NAMALWA (cell line): ENCODE measurements around the gene PDE7B.
"Not testable (repeated sequence)": the region's sequence is repeated elsewhere in the genome, so short reads cannot be mapped to it uniquely, and the experiment has no call there.

Source experiments
- DNase-seq: peaks from one replicate; pipeline ENCODE4 v3.0.0-alpha.2; 2015; ENCODE audit warnings: low spot score

The PDE7B gene

GRCh38 chr6:136188486-136188885 is 337.0 kb downstream of the PDE7B start:
- DNase-seq, result no peak

- DNase-seq, result no peak
Observed at GRCh38 chr6:136189104-136189503, 337.6 kb downstream of the PDE7B start.

- no peak for DNase-seq
Observed at GRCh38 chr6:136191606-136192312, 340.3 kb downstream of the PDE7B start.

DNA sequence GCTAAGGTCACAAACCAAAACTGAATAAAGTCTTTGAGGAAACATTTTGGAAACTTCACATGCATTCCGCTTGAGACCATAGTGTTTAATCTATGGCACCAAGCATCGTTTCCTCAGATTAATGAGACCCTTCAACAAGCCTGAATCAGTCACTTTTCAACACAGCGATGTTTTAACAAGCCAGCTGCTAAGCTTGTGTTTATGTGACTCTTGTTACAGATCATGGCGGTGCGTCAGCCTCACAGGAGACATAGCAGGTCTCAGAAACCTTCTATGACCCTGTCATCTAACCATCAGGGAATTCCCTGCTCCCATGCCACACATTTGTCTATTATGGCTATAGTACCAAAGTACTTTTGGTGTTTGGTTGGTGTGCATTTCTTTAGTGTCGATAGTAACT is 341.4 kb downstream of the PDE7B start:
- DNase-seq, result no peak

GRCh38 chr6:136201732-136202131 is 350.2 kb downstream of the PDE7B start:
- DNase-seq, result no peak

GRCh38 chr6:136208783-136209182 is 357.3 kb downstream of the PDE7B start:
- no peak for DNase-seq

DNA sequence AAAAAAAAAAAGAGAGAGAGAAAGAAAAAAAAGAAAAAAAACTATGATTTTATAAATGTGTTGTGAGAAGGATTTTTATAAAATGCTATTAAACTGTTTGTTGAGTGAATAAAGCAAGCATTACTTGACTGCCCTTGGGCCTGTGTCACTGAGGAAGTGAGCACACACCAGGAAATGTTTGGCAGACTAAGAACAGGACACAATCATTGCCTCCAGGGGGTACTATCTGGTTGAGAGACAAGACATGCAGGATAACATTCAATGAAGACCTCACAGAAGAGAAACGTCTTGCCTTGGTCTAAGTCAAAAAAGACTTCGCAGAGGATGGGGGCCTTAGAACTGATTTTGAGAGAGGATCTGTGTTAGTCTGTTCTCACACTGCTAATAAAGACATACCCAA is 358.0 kb downstream of the PDE7B start:
- DNase-seq, result no peak

- DNase-seq, result no peak
Observed at GRCh38 chr6:136210398-136211165, 359.1 kb downstream of the PDE7B start.

DNA sequence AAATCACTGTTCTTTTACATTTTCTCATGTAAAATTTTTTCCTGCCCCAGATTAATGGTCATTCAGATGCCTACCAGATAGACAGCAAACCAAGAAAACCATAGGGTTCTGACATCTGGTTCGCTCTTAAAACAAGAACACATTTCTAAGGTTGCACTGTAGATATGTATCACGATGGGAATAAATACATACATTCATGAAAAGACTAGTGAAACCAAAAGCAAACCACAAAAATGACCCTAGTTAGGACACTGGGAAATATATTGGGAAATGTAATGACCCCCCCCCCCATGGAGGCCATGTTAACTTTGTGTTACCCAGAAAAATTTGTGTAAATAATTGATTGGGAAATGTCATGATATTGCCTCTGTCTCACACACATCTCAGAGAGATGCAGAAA is 361.1 kb downstream of the PDE7B start:
- DNase-seq, result no peak

DNA sequence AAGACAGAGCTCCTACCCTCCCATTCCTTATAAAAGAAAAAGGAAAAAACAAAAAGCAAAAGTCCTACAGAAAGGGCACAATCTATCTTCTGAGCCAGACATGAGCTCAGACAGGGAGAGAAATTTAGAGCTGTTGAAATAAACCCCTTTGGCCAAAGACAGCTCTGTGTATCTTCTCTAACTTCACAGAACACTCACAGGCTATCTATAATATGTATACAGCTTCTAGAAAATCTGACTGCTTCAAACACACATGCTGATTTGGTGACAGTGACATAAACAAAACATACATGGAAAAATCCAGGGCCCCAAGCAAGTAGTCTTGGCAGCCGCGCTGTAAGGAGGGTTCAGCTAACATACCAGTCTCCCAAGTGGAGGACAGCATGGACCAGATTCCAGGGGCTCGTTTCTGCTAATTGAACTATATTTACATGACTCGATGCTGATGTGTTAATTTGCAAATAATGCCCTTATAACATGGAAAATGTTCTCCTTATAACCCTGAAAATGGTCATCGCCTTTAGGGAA is 361.6 kb downstream of the PDE7B start:
- no peak for DNase-seq

DNA sequence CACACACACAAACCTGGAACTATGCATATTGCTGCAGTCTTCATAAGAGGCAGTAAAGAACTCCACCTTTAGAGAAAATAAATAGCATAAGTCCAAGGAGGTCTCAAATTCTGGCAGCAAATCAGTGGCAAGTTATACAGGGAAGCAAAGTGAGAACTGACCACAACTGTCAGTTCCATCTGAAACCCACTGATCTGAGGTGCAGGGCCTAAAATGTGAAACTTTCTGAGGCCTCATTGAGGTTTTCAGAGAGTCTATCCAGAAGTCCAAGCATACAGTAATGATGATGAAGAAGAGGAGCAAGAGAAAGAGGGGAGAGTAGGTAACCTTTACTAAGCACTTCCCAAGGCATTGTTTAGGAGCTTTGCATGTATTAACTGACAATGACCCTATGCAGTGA is 362.4 kb downstream of the PDE7B start:
- DNase-seq, result no peak

DNA sequence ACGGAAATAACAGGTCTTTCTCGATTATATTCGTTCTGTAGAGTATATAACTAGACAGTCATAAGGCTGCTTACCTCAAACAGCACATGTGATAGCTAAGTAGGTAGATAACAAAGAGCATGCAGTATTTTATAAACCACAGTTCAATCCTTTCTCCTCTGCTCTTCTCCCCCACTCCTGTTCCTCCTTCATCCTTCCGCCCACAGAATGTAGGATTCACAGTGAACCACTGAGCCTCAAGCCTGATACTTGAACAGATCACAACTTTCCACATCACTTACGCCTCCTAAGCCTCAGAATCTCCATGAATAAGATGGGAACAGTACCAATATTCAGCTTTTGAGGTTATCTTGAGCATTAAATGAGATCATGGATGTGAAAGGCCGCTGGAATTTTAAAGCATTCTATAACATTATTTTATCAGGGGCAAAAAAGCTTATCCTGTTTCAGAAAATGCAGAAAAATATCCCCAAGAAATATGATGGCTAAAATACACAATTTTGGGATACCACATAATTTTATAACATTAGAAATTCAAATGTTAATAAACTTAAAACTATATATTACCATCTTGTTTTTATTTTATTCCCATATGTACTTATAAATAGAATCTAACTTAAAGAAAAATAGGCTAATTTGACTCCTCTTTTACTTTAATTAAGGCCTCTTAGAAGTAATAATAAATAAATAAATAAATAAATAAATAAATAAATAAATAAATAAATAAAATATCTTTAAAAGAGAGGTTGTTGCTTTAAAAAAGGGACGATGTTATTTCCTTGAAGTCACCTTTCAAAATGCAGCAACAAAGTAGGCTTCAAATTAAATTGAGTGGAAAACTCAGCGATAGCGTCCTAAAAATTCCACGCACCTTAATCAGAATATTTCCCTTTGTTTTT is 365.3 kb downstream of the PDE7B start:
- DNase-seq, result no peak

GRCh38 chr6:136224974-136225373 is 373.5 kb downstream of the PDE7B start:
- DNase-seq, result not testable (repeated sequence)

DNA sequence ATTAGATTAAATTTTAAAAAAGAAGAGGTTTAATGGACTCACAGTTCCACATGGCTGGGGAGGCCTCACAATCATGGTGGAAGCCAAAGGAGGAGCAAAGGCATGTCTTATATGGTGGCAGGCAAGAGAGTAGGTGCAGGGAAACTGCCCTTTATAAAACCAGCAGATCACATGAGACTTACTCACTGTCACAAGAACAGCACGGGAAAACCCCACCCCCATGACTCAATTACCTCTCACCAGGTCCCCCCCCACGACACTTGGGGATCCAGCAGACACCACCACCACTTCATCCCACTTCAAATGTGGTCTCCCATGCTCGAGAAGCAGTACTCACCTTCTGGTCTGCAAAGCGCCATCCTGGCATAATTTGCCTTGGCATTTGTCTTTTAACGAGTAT is 374.0 kb downstream of the PDE7B start:
- DNase-seq, result no peak

GRCh38 chr6:136226027-136226673 is 374.6 kb downstream of the PDE7B start:
- DNase-seq, result peak; percentile 73

GRCh38 chr6:136226674-136227377 is 375.3 kb downstream of the PDE7B start:
- no peak for DNase-seq

GRCh38 chr6:136228814-136229213 is 377.3 kb downstream of the PDE7B start:
- DNase-seq, result peak; percentile 37

DNA sequence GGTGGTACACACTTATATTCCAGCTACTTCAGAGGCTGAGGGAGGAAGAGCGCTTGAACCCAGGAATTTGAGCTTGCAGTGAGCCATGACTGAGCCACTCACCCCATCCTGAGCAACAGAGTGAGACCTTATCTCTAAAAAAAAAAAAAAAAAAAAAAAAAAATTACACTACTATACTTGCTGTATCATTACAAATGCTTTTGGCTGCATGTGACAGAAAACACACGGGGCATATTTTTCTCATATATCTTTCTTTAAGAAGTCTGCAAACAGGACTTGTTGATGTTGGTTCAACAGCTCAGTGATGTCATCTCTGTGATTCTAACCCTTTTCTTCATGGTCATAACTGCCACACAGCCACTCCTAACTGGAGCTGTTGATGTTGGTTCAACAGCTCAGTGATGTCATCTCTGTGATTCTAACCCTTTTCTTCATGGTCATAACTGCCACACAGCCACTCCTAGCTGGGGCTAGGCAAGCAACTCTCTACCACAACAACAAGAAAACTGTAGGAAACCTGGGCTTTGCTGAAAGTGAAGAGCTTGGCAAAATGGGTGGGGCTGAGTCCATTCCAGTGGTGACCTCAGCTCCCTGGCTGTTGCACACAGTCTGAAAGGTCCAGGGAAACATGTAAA is 378.8 kb downstream of the PDE7B start:
- DNase-seq, result no peak

DNA sequence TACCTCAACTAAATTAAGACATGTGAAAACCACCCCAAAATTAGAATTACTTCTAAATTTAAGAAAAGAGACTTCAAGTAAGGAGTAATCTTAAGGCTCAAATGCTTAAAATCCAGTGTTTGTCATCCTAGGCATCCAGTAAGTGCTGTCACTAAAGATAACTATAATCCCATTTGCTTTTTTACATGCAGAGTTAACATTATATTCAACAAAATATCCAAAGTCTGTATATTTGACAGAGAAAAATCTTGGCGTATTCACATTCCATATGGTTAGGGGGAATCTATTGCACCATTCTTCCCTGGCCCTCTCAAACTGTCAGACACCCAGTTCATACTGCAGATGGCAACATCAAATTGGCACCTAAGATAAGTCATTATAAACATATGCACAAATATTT is 381.2 kb downstream of the PDE7B start:
- no peak for DNase-seq

DNA sequence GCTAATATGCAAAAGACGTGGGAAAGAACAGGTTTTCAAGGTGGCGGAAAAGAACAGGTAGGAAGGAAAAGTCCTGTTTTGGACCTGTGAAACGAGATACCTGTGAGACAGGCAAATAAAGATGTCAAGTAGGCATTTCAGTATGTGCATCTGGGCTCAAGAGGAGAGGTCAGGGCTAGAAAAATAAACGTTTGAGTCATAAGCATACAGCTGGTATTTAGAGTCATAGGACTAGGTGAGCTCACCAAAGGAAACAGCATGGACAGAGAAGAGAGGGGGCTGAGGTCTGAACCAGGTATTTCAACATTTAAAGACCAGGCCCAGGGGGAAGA is 383.7 kb downstream of the PDE7B start:
- DNase-seq, result no peak
